GM12878 (cell line): ENCODE results near the gene GABBR1. TPM values are rescaled to one million over a fixed set of nuclear protein-coding genes. Genes with fewer than 3 reads are reported as not detected.

ENCODE experiments used
- ATAC-seq: fragments of 200-7000 bp; cut with Tn5 transposase; 3 replicates; pipeline ENCODE4 v1.9.1; 2020; ENCODE audit warnings: mild to moderate bottlenecking, moderate library complexity
- BruUV-seq: library from RNA; stranded (reverse); fragments of 400-500 nt; replicated peaks from 2 replicates; lab custom pipeline; 2021; lab: Mats Ljungman, UMichigan
- CTCF ChIA-PET: fragments of 300-600 bp; sonication (Branson Sonifier 250); formaldehyde crosslinking; extraction: SDS; loops from one replicate; lab custom pipeline; 2021; ENCODE audit warnings: inconsistent platforms; lab: Yijun Ruan, JAX
- POLR2A ChIA-PET: fragments of 350-600 bp; formaldehyde crosslinking; extraction: SDS; loops from one replicate; lab custom pipeline; 2021; ENCODE audit warnings: inconsistent platforms; lab: Charles Lee
- RAD21 ChIA-PET: fragments of 300-600 bp; sonication (Branson Sonifier 250); formaldehyde crosslinking; loops from one replicate; lab custom pipeline; 2023; ENCODE audit warnings: antibody characterized with exemption; ENCODE audit not compliant: unreplicated experiment; lab: Charles Lee
- SMC1A ChIA-PET: fragments of 300-600 bp; sonication (Branson Sonifier 250); formaldehyde crosslinking; loops from one replicate; lab custom pipeline; 2023; ENCODE audit not compliant: unreplicated experiment, uncharacterized antibody; lab: Charles Lee
- DNase-seq: peaks from one replicate; pipeline ENCODE4 v3.0.0-alpha.2; 2011; ENCODE audit warnings: low read depth, low spot score
- FAIRE-seq: peaks from 3 replicates; lab custom pipeline; 2011; peaks lifted over from hg19 to GRCh38; lab: Jason Lieb, UNC
- H2AFZ ChIP-seq: 2 replicates; pipeline ENCODE4 v1.6.0; 2011; ENCODE audit warnings: low read depth, low read length, control low read depth; ENCODE audit not compliant: control insufficient read depth
- H3K27ac ChIP-seq: 2 replicates; pipeline ENCODE4 v1.5.1; 2011; ENCODE audit warnings: control low read depth; ENCODE audit not compliant: control insufficient read depth, insufficient read depth
- H3K27me3 ChIP-seq, 2 experiments: replicated peaks in 1 of 2; 2 replicates each; pipeline versions ENCODE4 v1.6.0 to v1.6.1; 2011; ENCODE audit warnings: low read length in 1 of 2; ENCODE audit not compliant: control insufficient read depth in 2 of 2, insufficient read depth in 2 of 2
- H3K36me3 ChIP-seq, 2 experiments: 2 replicates each; pipeline ENCODE4 v1.5.1; 2011; ENCODE audit warnings: low read length in 1 of 2; ENCODE audit not compliant: control insufficient read depth in 2 of 2, insufficient read depth in 2 of 2
- H3K4me1 ChIP-seq: 2 replicates; pipeline ENCODE4 v1.6.1; 2011; ENCODE audit warnings: mild to moderate bottlenecking, low read length, moderate library complexity, mixed read lengths; ENCODE audit not compliant: control insufficient read depth, insufficient read depth
- H3K4me2 ChIP-seq: 2 replicates; pipeline ENCODE4 v1.6.0; 2011; ENCODE audit warnings: control low read depth; ENCODE audit not compliant: control insufficient read depth, insufficient read depth
- H3K4me3 ChIP-seq: fragments of 200-600 bp; sonication (generic); 2 replicates; pipeline ENCODE4 v1.5.1; 2016
- H3K79me2 ChIP-seq: 2 replicates; pipeline ENCODE4 v1.6.0; 2011; ENCODE audit warnings: low read length; ENCODE audit not compliant: control insufficient read depth, insufficient read depth
- H3K9ac ChIP-seq: 2 replicates; pipeline ENCODE4 v1.8.0; 2011; ENCODE audit warnings: low read length, control low read depth, mixed read lengths; ENCODE audit not compliant: control insufficient read depth, insufficient read depth
- H3K9me3 ChIP-seq: replicated peaks from 3 replicates; pipeline ENCODE4 v1.5.1; 2011; ENCODE audit warnings: mild to moderate bottlenecking, low read length; ENCODE audit not compliant: control insufficient read depth, insufficient read depth
- H4K20me1 ChIP-seq: 2 replicates; pipeline ENCODE4 v1.6.0; 2011; ENCODE audit not compliant: control insufficient read depth, insufficient read depth
- BRCA1 ChIP-seq: IDR thresholded peaks from 2 replicates; pipeline ENCODE4 v1.6.1; 2011; ENCODE audit warnings: low read depth, low read length, improper control_type of control experiment
- DPF2 ChIP-seq: fragments of 450-650 bp; IDR thresholded peaks from 2 replicates; pipeline ENCODE4 v1.6.1; 2017; ENCODE audit warnings: mild to moderate bottlenecking
- E2F8 ChIP-seq: fragments of 450-650 bp; IDR thresholded peaks from 2 replicates; pipeline ENCODE4 v1.6.1; 2018; ENCODE audit warnings: mild to moderate bottlenecking, low read depth, moderate library complexity; ENCODE audit not compliant: partially characterized antibody
- GATAD2B ChIP-seq: fragments of 450-650 bp; conservative IDR thresholded peaks from 2 replicates; pipeline ENCODE4 v1.6.1; 2017; ENCODE audit warnings: low read depth, mild to moderate bottlenecking, moderate library complexity
- MAX ChIP-seq: IDR thresholded peaks from 2 replicates; pipeline ENCODE4 v1.6.1; 2012; ENCODE audit warnings: low read depth, low read length, improper control_type of control experiment
- PAX8 ChIP-seq: fragments of 450-650 bp; IDR thresholded peaks from 2 replicates; pipeline ENCODE4 v1.6.1; 2017; ENCODE audit warnings: mild to moderate bottlenecking, moderate library complexity
- RB1 ChIP-seq: fragments of 450-650 bp; formaldehyde crosslinking; IDR thresholded peaks from 2 replicates; pipeline ENCODE4 v1.6.1; 2017; ENCODE audit warnings: mild to moderate bottlenecking, borderline replicate concordance
- REST ChIP-seq: IDR thresholded peaks from 2 replicates; pipeline ENCODE4 v1.6.1; 2012; ENCODE audit warnings: mild to moderate bottlenecking, low read depth, low read length
- USF1 ChIP-seq: IDR thresholded peaks from 2 replicates; pipeline ENCODE4 v1.6.1; 2011; ENCODE audit warnings: borderline replicate concordance, low read depth, mild to moderate bottlenecking, moderate library complexity, mixed read lengths, low read length; ENCODE audit not compliant: insufficient read depth; ENCODE audit errors: extremely low read length
- WGBS: methylation state at CpG from one replicate; pipeline ENCODE4 v1.1.6; 2016; ENCODE audit warnings: low lambda C conversion rate; ENCODE audit not compliant: insufficient replicate concordance, insufficient coverage; ENCODE audit errors: missing lambda C conversion rate; 5-methylcytosine and 5-hydroxymethylcytosine counted together
- in situ Hi-C: fragments of 300-500 bp; cut with MboI; formaldehyde crosslinking; loops from 9 replicates; pipeline ENCODE4 v1.14.3; 2018; ENCODE audit warnings: mixed read lengths
- intact Hi-C: fragments of 100-400 bp; cut with micrococcal nuclease; formaldehyde crosslinking; loops from one replicate; pipeline ENCODE4 v1.14.2; 2022; ENCODE audit not compliant: unreplicated experiment
- polyA plus RNA-seq, 11 experiments: library from polyadenylated mRNA; depleted of rRNA in 4 of 11; unstranded in 6 of 11; stranded (reverse) in 5 of 11; fragments of >200 nt; fragmentation: Nextera tagmentation in 4 of 11; fragmentation: Illumina TruSeq in 1 of 11; extraction: Ambion mirVana in 4 of 11; extraction: Trizol in 1 of 11; gene quantifications; 1 replicate in 1 of 11; 2 replicates in 10 of 11; pipeline versions ENCODE4 v1.2.1 to v1.2.3, GENCODE V29; 2011 to 2016; ENCODE audit warnings: inconsistent platforms in 2 of 11, missing spikeins in 2 of 11, low read depth in 1 of 11
- total RNA-seq, 4 experiments: library from RNA; depleted of rRNA in 3 of 4; stranded (reverse); fragments of >200 nt in 3 of 4; fragmentation: Illumina TruSeq in 1 of 4; extraction: Trizol in 1 of 4; gene quantifications; 2 replicates each; pipeline versions ENCODE4 v1.2.1 to v1.2.3, GENCODE V29; 2013 to 2021

GABBR1 gene
- total and polyA plus RNA-seq, 10 of the 15 experiments (the other 5 are each of a cell fraction or from before 2014, with no cell fraction given), result 0.11 to 5.2 (median 1.0) TPM

- TF ChIP-seq E2F8 (no peak), DPF2 (no peak), RB1 (no peak)
These were observed 85.4 kb downstream of the GABBR1 start (continued) for GRCh38 chr6:29547573-29547972.

GRCh38 chr6:29537714-29538403, 95.1 kb downstream of the GABBR1 start:
- DNase-seq (no peak), FAIRE-seq (no peak), ATAC-seq (no peak)
- RAD21 ChIA-PET, result no interaction called here
- POLR2A ChIA-PET, result no interaction called here
- no peak for TF ChIP-seq PAX8
- no peak for TF ChIP-seq GATAD2B
- TF ChIP-seq MAX, result no peak
- TF ChIP-seq BRCA1, result no peak
- peak; percentile 67; the same call in 1 of the 2 replicates for TF ChIP-seq REST
- no peak for TF ChIP-seq USF1
- WGBS, result 11% methylated on average over 4 of the region's 4 CpGs
- in situ Hi-C loops, result no loop called here
- SMC1A ChIA-PET, result no interaction called here
- Histone ChIP-seq H3K27ac (no peak overlapping the region), H3K79me2 (no peaks in the 10 kb centered on the region), H2AFZ (no peak overlapping the region), H3K9me3 (no peaks in the 10 kb centered on the region), H3K4me2 (no peak overlapping the region), H3K4me1 (no peaks in the 10 kb centered on the region), H3K36me3 (no peaks in the 10 kb centered on the region), H4K20me1 (no peaks in the 10 kb centered on the region), H3K27me3 (no peaks in the 10 kb centered on the region), H3K4me3 (no peak overlapping the region), H3K9ac (no peak overlapping the region)
- BruUV-seq, result no TSS peak
- intact Hi-C loops, result no loop called here
- CTCF ChIA-PET, result no interaction called here
